Measurements from ENCODE around the gene MARCKS.

Gene MARCKS

DNA sequence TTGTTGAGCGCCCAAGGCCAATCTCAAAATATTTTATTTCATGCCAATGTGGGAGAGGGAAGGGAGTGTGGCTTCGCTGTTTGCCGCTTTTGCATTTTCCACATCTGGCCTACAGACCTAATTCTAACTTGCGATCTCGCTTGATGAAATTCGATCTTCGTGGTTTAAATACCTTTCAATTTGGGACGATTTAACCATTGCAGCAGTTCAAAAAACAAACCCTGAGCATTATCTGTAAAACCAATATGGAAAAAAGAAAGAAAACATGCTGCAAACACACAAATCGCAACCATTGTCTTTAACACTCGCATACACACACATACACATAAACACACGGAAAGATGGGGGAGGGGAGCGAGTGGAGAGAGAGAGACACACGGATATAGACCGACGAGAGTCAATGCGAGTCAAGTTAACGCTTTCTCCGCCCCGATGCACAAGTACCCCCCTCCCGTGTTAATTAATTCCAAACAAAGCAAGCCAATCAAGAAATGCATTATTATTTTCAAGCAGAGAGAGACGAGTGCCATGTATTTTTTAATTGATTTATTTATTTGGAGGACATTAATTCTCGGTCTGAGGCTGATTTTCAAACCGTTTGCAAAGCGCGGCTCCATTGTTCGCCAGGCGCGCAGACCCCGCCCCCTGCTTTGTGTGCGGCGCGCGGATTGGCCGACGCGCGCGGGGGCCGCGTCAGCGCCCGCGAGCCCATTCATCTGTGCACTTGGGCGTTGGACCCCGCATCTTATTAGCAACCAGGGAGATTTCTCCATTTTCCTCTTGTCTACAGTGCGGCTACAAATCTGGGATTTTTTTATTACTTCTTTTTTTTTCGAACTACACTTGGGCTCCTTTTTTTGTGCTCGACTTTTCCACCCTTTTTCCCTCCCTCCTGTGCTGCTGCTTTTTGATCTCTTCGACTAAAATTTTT lies at the start of gene MARCKS:
MARCKS (plus strand) TSS at position 721 of the 931 bp plus-strand sequence. CDS start 401 bp downstream, outside the sequence.
- DNase-seq (ENCODE audit: low spot score) = peak; percentile 89

- DNase-seq (ENCODE audit: low spot score) = no peak
Observed at GRCh38 chr6:113809826-113810225, 47.3 kb upstream of the MARCKS start.

- no peak for DNase-seq (ENCODE audit: low spot score)
Observed at GRCh38 chr6:113813142-113813541, 44.0 kb upstream of the MARCKS start.

GRCh38 chr6:113818578-113818977 lies 38.6 kb upstream of the MARCKS start:
- DNase-seq (ENCODE audit: low spot score) = no peak

DNA sequence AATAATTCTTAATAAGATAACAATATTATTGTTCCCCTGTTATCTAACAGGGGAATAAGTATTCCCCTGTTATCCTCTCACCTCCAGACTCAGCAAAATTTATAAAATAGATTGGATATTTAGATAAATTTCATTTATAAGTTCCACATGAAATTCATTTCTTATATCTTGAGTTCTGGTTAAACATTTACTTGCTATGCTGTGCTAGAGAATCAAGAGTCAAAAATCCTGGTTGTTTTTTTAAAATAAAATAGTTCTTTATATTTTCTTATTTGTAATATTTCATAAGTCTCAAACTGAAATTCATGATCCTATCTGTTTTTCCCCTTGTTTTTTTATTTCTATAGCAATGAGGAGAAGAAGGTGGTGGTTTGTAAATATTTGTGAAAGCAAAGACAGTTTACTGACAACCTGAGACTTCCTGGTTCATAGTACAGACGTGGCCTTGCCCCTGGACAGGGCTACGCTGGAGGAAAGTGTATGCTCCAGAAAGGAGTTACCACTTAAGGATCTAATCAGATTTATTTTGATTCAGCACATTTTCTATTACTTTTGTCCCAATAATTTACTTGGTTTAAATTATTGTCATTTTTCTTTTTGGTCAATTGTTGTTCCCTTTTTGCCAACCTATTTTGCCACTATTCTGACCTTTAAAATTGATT lies 37.8 kb upstream of the MARCKS start:
- DNase-seq (ENCODE audit: low spot score) = no peak

- DNase-seq (ENCODE audit: low spot score) = no peak
Observed at GRCh38 chr6:113820761-113821160, 36.4 kb upstream of the MARCKS start.

DNA sequence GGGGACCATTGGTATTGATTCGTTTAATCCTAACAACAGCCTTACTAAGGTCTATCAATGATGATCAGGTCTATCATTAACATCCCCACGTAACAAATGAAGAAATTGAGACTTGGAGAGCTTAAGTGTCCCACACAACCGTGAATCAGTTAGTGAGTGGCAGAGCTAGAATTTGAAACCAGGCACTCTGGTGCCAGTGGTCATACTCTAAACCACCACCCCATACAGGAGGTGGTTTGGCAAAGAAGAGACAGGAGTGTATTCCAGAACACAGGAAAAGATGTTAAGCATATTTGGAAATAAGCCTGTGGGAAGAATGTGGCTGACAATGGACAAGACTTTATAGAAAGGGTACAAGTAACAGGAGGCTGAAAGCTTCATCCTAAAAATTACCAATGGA lies 35.7 kb upstream of the MARCKS start:
- no peak for DNase-seq (ENCODE audit: low spot score)

DNA sequence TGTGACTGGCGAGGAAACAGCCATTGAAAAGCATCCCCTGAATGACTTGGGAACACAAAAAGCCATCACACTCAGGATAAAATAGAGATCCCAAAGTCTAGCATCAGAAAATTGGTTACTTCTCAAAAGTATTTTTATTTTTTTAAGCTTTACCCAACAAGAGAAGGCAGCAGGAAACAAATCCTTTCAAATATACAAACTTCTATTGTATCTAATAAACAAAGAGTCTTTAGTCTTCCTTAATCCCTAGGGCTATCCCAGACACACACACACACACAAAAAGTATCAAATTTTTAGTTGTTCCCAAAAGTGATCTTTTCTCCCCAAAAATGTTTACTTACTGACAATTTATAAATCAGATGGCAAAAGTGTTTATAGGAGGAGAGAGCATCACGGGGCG lies 33.2 kb upstream of the MARCKS start:
- no peak for DNase-seq (ENCODE audit: low spot score)

DNA sequence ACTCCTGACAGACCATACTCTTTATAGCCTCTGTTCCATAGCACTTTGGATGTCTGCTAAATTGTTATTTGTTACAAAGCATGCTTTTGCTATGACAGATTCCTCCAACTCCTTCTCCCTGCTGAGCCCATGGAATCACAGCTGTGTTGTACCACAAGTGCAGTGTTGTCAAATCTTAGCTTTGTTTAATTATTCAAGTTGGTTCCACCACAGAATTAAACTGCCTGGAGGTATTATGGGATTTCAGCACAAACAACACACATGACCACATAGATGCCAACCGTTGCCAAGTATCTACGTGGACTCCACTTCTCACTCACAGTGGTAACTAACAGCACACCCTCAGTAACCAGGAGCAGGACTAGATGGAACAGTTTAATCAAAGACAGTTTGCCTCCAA lies 32.7 kb upstream of the MARCKS start:
- DNase-seq (ENCODE audit: low spot score) = no peak

DNA sequence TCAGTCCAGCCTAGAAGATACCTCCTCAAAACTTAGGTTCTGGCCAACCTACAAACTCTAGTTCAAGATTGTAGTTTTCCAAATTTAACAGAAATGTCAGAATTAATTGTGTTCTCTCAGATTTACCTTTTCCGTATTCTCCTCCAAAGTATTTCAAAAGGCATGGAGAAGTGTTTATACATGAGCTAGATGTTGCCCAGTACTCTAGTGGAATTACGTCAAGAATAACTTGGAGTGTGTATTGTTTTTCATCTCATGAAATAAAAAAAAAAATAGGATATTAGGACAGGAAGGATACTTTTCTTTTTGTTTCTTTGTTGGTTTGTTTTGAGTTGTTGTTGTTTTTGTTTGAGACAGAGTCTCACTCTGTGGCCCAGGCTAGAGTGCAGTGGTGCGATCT lies 32.3 kb upstream of the MARCKS start:
- no peak for DNase-seq (ENCODE audit: low spot score)

DNA sequence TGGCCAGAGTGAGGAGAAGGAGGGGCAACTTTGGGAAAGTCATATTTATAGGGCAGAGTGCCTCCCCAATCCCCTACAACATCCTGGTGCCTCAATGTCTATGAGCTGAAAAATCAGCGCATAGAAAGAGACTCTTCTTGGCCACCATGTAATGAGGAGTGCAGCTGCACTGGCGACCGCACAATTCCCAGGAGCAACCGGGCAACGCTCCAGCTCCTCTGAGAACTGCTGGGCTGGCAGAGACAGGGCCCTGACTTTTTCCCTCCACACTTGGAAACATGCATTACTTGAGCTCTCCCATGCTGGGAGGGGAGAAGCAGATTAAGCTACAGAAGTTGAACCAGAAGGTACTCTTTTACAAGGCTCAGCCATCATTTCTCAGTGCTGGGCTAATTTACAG lies 31.4 kb upstream of the MARCKS start:
- DNase-seq (ENCODE audit: low spot score) = no peak

DNA sequence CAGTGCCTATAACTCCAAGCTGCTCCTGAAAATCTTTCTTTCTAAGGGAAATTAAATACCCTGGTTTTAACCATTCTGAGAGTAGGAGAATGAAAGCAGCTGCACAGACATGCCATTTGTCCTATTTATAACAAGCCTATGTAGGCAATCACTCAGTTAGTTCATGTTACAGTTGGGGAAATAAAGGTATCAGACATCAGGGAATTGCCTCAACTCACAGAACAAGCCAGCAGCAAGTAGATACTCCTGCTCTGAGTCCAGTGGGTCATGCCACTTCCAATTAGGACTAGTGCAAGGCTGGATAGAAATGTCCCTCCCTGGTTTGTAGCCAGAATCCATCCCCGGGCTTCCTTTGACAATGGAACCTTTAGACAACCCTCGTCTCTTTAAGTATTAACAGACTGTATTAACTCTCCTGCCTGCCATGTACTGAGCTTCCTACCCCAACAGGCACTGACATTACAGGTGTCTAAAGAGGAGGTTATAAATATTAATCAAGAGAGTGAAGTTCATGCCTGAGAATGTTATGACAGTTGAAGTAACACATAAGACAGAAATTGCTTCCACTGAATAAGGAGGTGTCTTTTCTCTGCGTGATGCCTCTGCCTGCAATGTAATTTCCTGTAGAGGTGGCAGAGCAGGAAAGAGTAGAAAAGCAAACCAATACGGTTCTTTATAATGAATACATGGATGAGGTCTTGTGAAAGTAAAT lies 28.0 kb upstream of the MARCKS start:
- no peak for DNase-seq (ENCODE audit: low spot score)

DNA sequence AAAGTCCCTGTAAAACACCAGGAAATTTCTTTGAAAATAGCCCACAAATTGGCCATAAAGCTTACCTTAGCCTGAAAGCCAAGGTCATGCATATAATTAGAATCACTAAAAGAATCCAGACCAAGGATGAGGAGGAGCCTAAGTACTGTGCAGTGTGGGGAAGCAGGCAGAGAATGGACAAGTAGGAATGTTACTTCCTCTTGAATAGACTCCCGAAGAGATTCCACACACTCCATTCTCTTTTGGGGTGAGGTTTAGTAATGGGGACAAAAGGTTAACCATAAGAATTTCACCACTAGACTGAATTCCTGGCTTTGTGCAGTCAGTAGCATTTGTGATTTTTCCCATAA lies 27.5 kb upstream of the MARCKS start:
- DNase-seq (ENCODE audit: low spot score) = no peak

DNA sequence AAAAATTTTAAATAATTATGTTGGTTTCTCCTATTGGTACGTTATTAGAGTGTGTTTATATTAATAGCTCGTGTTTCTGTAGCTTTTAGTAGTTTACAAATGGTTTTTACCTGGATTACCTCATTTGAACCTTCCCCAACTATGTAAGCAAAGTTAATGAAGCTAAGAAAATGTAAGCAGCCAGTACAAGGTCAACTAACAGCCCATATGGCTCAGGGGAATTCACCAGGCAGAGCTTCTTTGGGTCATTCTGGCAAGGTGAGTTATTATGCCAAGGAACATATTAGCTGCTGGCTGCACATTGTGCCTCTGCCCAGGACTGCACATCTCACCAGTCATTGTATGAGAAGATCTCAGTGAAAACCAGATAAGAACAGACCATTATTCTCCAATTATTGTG lies 27.0 kb upstream of the MARCKS start:
- DNase-seq (ENCODE audit: low spot score) = no peak

- DNase-seq (ENCODE audit: low spot score) = no peak
Observed at GRCh38 chr6:113833537-113833936, 23.6 kb upstream of the MARCKS start.

DNA sequence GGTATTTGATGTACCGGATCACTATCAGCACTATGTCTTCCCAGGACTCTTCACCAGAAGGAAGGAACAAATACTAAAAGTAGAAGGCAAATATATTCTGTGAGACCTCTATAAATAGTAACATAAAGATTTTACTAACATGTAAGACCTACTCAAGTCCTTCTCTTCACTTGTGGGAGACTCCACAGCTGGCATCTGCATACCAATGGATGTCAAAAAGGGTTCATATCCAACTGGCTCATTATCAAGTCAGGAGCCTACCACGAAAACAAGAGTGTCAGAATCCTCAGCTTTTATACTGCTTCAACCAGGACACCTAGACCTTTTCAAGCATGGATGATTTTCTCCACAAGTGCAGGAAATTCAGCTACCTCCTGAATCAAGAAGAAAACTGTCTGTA lies 20.0 kb upstream of the MARCKS start:
- no peak for DNase-seq (ENCODE audit: low spot score)

- no peak for DNase-seq (ENCODE audit: low spot score)
Observed at GRCh38 chr6:113842165-113842564, 15.0 kb upstream of the MARCKS start.

DNA sequence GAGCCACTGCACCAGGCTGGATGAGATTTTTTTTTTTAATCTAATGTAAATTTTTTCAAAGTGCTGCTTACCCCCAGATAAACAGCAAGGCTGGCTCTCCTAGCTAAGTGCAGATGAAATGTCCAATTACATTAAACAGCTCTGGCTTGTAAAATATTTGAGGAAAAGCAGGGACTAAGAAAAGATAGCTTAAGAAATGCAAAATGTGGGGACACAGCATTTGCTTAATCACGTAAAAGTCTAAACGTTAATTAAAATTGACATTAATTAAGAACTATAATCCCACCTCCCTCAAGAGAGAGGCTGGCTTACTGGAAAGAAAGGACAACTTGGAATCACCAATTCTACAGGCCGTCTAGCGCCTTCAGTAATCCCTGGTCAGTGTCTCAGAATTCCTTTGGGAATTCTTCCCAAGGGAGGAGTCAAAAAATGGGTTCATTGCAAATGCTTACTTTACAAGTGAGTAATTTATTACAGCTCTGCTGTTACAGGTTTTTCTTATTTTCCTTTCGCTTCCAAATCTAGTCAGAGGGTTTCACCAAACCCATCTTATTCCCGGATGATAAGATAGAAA lies 13.6 kb upstream of the MARCKS start:
- DNase-seq (ENCODE audit: low spot score) = no peak

GRCh38 chr6:113846577-113846976 lies 10.6 kb upstream of the MARCKS start:
- no peak for DNase-seq (ENCODE audit: low spot score)

- no peak for DNase-seq (ENCODE audit: low spot score)
Observed at GRCh38 chr6:113847447-113847846, 9.7 kb upstream of the MARCKS start.

GRCh38 chr6:113848280-113848679 lies 8.9 kb upstream of the MARCKS start:
- no peak for DNase-seq (ENCODE audit: low spot score)

DNA sequence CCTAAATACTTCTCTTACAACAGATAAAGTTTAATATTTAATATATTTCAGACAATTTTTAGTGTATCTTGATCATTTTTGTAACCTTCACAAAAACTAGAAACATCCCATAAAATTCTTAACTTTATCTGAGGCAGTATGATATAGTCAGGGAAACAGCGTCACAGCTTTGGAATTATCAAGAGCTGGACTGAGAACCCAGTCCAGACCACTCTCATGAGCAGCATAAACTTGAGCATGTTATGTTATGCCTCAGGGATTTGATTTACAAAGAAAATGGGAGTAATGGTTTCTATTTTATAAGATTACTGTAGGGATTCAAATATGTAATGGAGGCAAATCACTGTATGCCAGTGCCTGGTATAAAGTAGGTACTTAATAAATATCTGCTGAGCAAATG lies 8.3 kb upstream of the MARCKS start:
- DNase-seq (ENCODE audit: low spot score) = no peak

- no peak for DNase-seq (ENCODE audit: low spot score)
Observed at GRCh38 chr6:113853252-113853651, 3.9 kb upstream of the MARCKS start.

All from ecto neural progenitor cell (in vitro differentiated cells).